Skeletal muscle satellite cell (primary cell): Measurements from ENCODE around the gene PRELID1.
"Not testable (repeated sequence)": the region's sequence is repeated elsewhere in the genome, so short reads cannot be mapped to it uniquely, and the experiment has no call there.

Experiments used
- H3K27me3 ChIP-seq: 2 replicates; pipeline ENCODE4 v1.7.0; 2013; ENCODE audit warnings: low read length; ENCODE audit not compliant: control insufficient read depth, insufficient read depth
- H3K36me3 ChIP-seq: 2 replicates; pipeline ENCODE4 v1.7.0; 2013; ENCODE audit warnings: mild to moderate bottlenecking, control low read depth, low read length; ENCODE audit not compliant: insufficient read depth
- H3K4me1 ChIP-seq: 2 replicates; pipeline ENCODE4 v1.7.0; 2013; ENCODE audit warnings: low read length; ENCODE audit not compliant: control insufficient read depth, insufficient read depth
- H3K4me2 ChIP-seq: 2 replicates; pipeline ENCODE4 v1.7.0; 2013; ENCODE audit warnings: mild to moderate bottlenecking, low read length
- H3K4me3 ChIP-seq: 2 replicates; pipeline ENCODE4 v1.7.0; 2013; ENCODE audit warnings: low read length
- H3K9ac ChIP-seq: 2 replicates; pipeline ENCODE4 v1.7.0; 2013; ENCODE audit warnings: mild to moderate bottlenecking, low read depth, low read length, moderate library complexity
- H3K9me3 ChIP-seq: replicated peaks from 2 replicates; pipeline ENCODE4 v1.7.0; 2013; ENCODE audit warnings: mild to moderate bottlenecking, control low read depth, low read length

The PRELID1 gene

DNA sequence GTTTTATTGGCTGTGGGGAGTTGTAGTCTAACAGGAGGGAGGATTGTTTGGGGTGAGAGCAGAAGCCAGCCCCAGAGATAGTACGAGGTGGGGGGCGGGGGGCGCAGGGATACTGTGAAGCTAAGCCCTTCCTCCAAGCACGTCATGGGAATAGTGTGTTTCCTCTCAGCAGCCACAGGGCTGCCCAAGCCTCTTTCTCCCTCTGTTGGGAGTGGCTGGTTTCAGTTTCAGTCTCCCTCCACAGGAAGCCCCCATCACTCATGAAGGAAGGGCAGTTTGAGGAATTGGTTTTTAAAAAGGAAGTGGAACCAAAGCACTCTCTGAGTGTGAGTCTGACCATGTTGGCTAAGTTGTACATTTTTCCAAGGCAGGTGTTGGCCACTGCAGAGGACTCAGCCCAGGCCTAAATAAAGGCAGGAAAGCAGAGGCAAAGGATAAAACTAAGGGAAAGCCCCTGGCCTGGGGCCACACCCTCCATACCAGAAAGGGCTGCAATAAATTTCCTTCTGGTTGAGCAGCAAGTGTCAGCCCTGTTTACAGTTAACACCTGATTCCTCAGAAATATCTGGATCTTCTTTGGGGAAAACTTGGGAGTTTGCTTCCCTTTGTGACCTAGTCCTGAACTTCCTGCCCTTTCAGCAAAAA is 3.2 kb upstream of the PRELID1 start:
- H3K9ac ChIP-seq = no peak overlapping the region
- H3K27me3 ChIP-seq = no peaks in the 10 kb centered on the region
- H3K4me3 ChIP-seq = no peak overlapping the region
- H3K4me1 ChIP-seq = peaks cover 32% of the 10 kb centered on the region
- no peaks in the 10 kb centered on the region for H3K9me3 ChIP-seq
- H3K4me2 ChIP-seq = no peak overlapping the region
- H3K36me3 ChIP-seq = peaks cover 57% of the 10 kb centered on the region

GRCh38 chr5:177300951-177301350 is 2.6 kb upstream of the PRELID1 start:
- H3K4me2 ChIP-seq = no peak overlapping the region
- no peak overlapping the region for H3K9ac ChIP-seq
- H3K36me3 ChIP-seq = peaks cover 57% of the 10 kb centered on the region
- no peak overlapping the region for H3K4me3 ChIP-seq
- H3K27me3 ChIP-seq = no peaks in the 10 kb centered on the region
- peaks cover 38% of the 10 kb centered on the region for H3K4me1 ChIP-seq
- H3K9me3 ChIP-seq = no peaks in the 10 kb centered on the region

DNA sequence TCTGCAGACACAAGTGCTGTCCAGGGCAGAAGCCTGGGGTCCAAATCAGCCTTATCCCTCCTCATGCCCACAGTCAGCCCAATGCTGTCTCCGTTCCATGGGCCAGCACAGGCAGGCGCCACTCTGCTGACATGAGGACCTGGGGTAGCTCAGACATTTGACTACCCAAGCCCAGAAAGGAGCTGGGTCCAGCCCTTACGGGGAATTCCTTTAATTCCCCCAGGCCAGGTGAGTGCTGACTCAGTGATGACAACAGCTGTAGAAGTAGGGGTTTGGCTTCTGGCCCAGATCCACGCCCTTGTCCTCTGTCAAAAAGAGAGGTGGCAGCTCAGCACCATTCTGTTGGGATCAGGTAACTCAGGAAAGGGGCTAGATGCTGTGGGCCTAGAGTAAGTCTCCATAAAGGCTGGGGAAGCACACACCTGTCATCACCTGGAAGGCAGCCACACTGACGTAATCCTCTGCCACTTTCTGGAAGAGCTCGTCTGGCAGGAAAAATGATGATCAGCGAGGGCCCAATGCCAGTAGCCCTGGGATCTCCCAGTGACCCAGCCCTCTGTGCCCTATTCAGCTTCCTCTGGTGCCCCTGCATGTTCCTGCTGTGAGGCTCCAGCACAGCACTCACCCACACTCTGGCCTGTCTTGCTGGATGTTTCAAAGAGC is 2.0 kb upstream of the PRELID1 start:
- no peaks in the 10 kb centered on the region for H3K27me3 ChIP-seq
- H3K9me3 ChIP-seq = no peaks in the 10 kb centered on the region
- H3K36me3 ChIP-seq = peaks cover 56% of the 10 kb centered on the region
- peak overlapping the region; percentile 84 for H3K4me2 ChIP-seq
- peaks cover 41% of the 10 kb centered on the region for H3K4me1 ChIP-seq
- H3K4me3 ChIP-seq = no peak overlapping the region
- no peak overlapping the region for H3K9ac ChIP-seq

DNA sequence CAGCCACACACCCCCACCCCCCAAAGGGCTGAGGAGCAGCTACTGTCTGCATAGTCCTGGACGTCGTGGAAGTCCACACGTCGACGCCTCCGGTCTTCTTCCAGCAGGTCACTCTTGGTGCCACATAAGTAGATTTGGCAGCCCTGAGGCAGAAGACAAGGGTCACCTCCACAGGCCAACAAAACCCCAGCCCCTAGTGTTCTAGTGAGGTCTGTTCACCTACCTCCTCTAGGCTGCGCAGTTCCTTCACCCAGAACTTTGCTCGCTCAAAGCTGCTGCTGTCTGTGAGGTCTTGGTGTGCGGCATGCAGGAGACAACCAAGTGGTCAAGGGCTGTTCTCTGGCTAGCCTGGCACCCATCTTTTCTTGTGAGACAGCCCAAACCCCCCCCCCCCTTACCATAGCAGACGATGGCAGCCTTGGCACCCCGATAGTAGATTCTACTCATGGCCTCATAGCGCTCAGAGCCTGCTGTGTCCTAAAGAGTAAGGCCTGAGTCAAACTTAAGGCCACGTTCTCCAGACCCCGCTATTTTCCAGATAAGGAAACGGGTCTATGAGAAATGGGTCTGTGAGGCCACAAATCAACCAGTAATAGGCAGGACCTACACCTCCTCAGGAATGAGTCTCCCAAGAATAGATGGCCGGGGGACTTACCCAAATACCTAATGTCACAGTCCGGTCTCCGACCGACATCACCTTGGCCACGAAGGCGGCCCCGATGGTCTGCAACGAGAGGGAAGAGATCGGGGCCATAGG is 1.1 kb upstream of the PRELID1 start:
- Histone ChIP-seq H3K9me3 (no peaks in the 10 kb centered on the region), H3K9ac (peak overlapping the region; percentile 91), H3K4me3 (peak overlapping the region; percentile 78), H3K4me1 (peaks cover 41% of the 10 kb centered on the region), H3K27me3 (no peaks in the 10 kb centered on the region), H3K4me2 (peak overlapping the region; percentile 84), H3K36me3 (peaks cover 63% of the 10 kb centered on the region)

- H3K36me3 ChIP-seq = peaks cover 51% of the 10 kb centered on the region
Measured at GRCh38 chr5:177303925-177304391, 359 bp downstream of the PRELID1 start.

DNA sequence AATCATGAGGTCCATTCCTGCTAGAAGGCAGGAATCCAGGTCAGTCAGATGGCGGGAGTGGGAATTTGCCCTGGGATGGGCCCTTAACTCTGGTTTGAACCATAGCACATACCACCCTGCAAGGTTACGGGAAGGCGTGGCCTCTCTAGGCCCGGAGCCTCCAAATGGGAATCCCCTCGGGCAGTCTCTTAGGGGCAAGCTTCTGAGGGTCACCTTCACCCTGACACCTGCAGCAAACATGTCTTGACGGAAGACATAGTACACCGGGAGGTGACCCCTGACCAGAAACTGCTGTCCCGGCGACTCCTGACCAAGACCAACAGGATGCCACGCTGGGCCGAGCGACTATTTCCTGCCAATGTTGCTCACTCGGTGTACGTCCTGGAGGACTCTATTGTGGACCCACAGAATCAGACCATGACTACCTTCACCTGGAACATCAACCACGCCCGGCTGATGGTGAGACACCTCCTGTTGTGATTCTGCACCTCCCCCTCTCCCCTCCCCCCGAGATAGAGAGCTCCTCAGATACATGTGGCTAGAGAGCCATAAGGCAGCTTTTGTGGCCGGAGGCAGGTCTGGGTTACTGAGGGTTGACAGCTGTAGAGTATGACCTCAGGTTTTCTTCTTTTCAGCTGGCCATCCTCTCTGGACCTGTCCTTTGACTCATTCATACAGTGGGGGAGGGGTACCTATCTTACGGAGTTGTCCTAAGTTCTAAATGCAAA is 957 bp downstream of the PRELID1 start:
- Histone ChIP-seq H3K9me3 (no peaks in the 10 kb centered on the region), H3K36me3 (peaks cover 47% of the 10 kb centered on the region), H3K27me3 (no peaks in the 10 kb centered on the region), H3K4me1 (peaks cover 43% of the 10 kb centered on the region), H3K9ac (peak overlapping the region; percentile 91), H3K4me3 (peak overlapping the region; percentile 78), H3K4me2 (peak overlapping the region; percentile 84)

More at GRCh38 chr5:177303925-177304391, 359 bp downstream of the PRELID1 start:
- no peaks in the 10 kb centered on the region for H3K9me3 ChIP-seq
- H3K4me1 ChIP-seq = peaks cover 41% of the 10 kb centered on the region
- peak overlapping the region; percentile 84 for H3K4me2 ChIP-seq
- H3K27me3 ChIP-seq = no peaks in the 10 kb centered on the region
- peak overlapping the region; percentile 91 for H3K9ac ChIP-seq
- H3K4me3 ChIP-seq = peak overlapping the region; percentile 78

DNA sequence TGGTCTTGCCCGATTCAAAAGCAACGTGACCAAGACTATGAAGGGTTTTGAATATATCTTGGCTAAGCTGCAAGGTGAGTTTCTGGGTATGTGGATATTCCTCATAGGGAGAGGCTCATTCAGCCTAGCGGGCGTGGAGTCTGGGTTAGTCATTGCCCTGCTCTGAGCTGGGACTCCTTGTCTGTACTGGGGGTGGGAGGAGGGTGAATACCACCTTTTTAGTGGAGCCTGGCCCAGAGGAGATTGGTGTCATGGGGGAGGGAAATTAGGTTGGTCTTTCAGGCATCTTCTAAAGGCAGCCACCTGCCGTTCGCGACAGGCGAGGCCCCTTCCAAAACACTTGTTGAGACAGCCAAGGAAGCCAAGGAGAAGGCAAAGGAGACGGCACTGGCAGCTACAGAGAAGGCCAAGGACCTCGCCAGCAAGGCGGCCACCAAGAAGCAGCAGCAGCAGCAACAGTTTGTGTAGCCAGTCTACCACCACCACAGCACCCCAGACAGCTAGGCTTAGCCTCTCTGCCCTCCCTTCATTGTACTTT is 2.6 kb downstream of the PRELID1 start:
- H3K27me3 ChIP-seq, H3K9me3 ChIP-seq, H3K4me3 ChIP-seq, H3K9ac ChIP-seq: not testable (repeated sequence)
- peak overlapping the region; percentile 84 for H3K4me2 ChIP-seq
- H3K36me3 ChIP-seq = peaks cover 41% of the 10 kb centered on the region
- H3K4me1 ChIP-seq = peaks cover 51% of the 10 kb centered on the region

DNA sequence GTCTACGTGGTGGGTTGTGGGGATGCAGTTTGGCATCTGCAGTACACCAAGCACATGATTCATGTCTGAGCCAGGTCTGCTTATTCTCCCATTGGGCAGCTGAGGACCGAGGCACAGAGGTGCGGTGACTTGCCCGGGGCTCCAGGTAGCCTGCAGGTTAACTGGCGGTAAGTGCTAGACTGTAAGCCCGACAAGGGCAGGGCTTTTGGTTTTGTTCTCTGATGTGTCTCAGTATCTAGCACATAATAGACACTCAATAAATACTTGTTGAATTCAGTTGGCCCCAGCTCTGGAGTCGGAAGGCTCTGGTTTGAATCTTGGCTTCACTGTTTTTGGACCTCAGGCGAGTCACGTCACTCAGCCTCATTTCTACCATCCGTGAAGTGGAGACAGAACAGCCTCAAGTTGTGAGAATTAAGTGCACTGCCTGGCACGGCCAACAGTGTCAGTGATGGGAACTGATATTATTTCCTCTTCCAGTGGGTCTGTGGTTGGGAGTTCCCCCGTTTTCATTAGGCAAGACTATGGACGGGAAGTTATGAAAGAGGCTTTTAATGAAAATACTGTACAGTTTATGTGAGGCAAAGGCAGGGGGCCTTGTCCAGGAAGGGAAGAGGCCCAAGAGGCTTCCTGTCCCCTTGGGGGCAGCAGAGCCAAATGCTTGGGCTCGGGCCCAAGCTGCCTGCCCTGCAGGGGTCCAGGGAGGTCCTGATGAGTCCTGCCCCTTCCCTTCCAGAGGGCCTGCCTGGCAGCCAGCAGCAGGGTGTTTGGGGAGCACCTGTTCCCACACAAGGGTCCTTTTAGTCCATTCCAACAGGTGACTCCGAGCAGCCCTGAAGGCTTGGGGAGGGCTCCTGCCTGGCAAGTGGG is 3.3 kb downstream of the PRELID1 start:
- Histone ChIP-seq H3K4me2 (no peak overlapping the region), H3K9me3 (no peaks in the 10 kb centered on the region), H3K4me1 (peaks cover 50% of the 10 kb centered on the region), H3K9ac (no peak overlapping the region), H3K27me3 (no peaks in the 10 kb centered on the region), H3K4me3 (no peak overlapping the region), H3K36me3 (peaks cover 35% of the 10 kb centered on the region)

- no peak overlapping the region for H3K9ac ChIP-seq
Measured at GRCh38 chr5:177307544-177308363, 4.2 kb downstream of the PRELID1 start.

GRCh38 chr5:177308740-177309139 is 5.1 kb downstream of the PRELID1 start:
- peaks cover 31% of the 10 kb centered on the region for H3K36me3 ChIP-seq
- no peak overlapping the region for H3K4me2 ChIP-seq
- no peaks in the 10 kb centered on the region for H3K9me3 ChIP-seq
- H3K9ac ChIP-seq = peak overlapping the region; percentile 12
- H3K4me3 ChIP-seq = no peak overlapping the region
- no peaks in the 10 kb centered on the region for H3K27me3 ChIP-seq
- peaks cover 49% of the 10 kb centered on the region for H3K4me1 ChIP-seq

More at GRCh38 chr5:177307544-177308363, 4.2 kb downstream of the PRELID1 start:
- H3K27me3 ChIP-seq = no peaks in the 10 kb centered on the region
- no peak overlapping the region for H3K4me3 ChIP-seq
- H3K9me3 ChIP-seq = no peaks in the 10 kb centered on the region
- H3K4me1 ChIP-seq = peaks cover 46% of the 10 kb centered on the region
- H3K4me2 ChIP-seq = no peak overlapping the region
- peaks cover 31% of the 10 kb centered on the region for H3K36me3 ChIP-seq
